ENCODE results near the gene ZFR2.
"Not testable (repeated sequence)": the region's sequence is repeated elsewhere in the genome, so short reads cannot be mapped to it uniquely, and the experiment has no call there.

The ZFR2 gene

DNA sequence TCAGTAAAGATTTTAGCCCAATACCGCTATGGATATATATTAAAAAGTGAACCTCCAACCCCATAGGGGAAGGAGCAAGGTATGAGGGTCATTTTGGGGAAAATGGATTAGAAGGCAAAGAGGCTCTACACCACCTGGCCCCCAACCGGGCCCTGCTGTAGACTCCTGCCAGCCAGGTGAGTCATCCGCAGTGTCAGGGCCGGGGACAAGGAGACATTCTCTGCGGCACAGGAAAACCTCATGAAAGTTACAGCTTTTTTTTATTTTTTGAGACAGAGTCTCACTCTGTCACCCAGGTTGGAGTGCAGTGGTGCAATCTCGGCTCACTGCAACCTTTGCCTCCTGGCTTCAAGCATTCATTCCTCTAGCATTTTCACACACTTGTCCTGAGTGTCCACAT, 32.0 kb downstream of the ZFR2 start:
- DNase-seq = no peak

DNA sequence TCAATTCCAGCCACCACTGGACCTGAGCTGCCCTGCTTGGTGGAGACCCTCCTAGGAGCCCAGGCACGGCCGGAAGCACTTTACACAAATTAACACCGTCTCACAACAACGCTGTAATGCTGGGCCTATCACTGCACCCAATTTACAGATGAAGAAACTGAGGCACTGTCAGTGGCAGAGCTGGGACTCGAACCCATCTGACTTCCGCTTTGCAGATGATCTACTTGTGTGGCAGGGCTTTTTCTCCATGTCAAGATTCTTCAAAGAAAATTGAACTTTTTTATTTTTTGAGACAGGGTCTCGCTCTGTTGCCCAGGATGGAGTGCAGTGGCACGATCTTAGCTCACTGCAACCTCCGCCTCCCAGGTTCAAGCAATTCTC, 33.8 kb downstream of the ZFR2 start:
- DNase-seq = no peak

DNA sequence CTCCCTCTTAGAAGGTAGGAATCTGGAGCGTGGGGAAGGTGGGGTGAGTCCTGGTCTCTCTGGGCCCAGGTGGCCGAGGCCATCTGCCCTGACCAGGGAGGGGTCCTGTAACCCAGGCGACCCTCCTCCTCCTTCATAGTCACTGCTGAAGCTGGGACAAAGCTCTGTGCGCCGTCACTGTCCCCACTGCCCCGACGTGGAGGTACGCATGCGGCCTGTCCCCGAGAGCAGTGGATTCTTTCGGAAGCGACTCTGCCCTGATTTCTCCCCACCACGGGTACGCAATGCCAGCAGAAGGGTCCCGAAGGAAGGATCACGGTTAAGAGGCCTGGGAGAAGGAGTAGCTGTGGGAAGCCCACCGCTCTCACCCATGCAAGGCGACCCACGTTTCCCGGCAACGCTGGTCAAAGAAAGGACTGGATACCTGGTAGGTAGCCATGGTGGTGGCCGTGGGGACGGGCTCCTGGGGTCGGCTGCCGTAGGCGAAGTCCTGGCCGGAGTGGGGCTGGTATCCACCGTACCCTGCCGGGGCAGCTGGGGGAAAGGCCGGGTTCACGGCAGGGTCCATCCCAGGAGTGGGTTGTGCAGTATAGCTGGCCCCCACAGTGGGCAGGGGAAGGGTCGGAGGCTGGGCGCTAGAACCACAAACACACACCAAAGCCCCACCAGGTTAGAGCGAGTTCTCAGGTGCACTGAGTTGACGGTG, 34.3 kb downstream of the ZFR2 start:
- no peak for DNase-seq

- no peak for DNase-seq
Measured at GRCh38 chr19:3833578-3834348, 35.1 kb downstream of the ZFR2 start.

DNA sequence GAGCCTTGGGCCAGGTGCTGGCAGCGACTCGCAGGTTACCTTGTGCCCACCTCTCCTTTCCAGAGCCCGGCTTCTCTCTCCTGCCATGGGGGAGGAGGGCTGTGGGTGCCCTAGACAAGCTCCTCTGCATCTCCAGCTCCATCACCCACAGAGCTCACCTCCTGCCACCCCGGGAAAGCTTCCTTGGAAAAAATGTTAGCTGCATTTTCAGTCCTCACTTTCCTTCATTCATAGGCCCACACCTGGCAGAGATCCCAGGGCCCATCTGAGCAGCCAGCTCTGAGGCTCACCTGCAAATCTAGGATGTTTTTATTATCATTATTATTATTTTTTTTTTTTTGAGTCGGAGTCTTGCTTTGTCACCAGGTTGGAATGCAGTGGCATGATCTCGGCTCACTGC, 36.8 kb downstream of the ZFR2 start:
- no peak for DNase-seq

GRCh38 chr19:3831601-3832000, 37.2 kb downstream of the ZFR2 start:
- no peak for DNase-seq

DNA sequence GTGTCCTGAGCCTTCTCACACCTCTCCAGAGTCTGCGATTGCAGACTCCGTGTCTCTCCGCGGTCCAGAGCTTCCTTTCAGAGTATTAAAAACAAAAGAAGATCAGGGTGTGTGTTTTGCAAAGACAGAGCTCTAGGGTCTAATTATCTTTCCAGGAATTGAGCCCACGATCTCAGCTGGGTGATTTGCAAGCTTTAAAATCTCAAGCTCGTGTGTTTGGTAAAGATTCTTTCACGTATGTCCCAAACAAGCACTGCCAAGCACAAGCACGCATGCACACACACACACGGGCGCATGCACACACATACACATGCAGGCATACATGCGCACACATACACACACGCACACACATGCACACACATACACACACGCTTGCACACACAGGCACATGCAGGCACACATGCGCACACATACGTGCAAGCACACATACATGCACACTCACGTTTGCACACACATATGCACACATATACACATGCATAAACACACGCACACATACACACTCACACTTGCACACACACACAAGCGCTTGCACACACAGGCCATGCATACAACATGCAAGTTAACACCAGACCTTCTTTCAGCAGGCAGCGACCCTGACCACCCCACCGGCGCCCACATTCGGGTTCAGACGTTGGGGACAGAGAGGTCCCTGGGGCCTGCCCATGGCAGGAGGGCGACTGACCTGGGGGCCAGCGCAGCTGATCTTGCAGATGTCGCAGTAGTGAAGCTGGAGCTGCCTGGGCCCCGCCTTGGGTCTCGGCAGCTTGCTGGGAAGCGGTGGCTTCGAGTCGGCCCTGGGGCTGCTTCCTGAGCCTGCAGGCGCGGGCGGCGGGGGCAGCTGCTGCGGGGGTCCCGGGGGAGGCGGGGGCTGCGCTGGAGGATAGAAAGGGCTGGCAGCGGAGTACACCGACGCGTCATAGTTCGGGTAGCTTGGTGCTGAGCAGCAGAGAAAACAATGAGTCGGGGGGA, 37.9 kb downstream of the ZFR2 start:
- no peak for DNase-seq

GRCh38 chr19:3827306-3827705, 41.5 kb downstream of the ZFR2 start:
- DNase-seq = no peak

GRCh38 chr19:3826163-3826562, 42.7 kb downstream of the ZFR2 start:
- no peak for DNase-seq

DNA sequence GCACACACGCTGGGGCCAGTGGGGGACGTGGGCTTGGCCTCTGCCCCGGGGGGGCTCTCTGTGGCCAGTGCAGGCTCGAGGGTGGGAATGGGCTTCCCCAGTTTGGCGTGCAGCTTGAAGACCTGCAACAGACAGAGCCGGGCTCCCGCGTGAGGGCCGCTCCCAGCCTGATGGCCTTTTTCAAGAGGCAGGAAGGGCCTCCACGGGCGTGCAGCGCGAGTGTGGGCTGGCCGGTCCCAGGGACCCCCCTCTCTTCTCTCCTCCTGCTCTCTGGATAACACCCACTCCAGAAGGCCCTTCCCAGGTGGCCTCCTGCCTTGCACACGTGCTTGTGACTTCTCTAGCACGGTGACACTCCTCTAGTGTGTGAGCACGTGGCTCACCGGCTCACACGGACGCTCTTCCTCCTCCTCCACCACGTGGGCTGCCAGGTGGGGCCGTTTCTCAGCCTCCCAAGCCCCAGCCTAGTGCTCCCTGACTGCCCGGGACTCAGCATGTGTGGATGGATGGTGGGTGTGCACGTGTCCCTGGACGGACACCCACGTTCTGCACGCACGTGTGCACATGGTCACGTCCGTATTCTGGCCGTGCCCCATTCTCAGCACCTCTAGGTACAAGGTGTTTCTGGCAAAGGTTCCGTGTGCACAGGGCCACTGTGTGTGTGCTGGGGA, 43.4 kb downstream of the ZFR2 start:
- no peak for DNase-seq

- DNase-seq = no peak
Measured at GRCh38 chr19:3823350-3823713, 45.5 kb downstream of the ZFR2 start.

- no peak for DNase-seq
Measured at GRCh38 chr19:3822683-3823349, 46.0 kb downstream of the ZFR2 start.

- DNase-seq = peak; percentile 71
Measured at GRCh38 chr19:3821857-3822364, 46.9 kb downstream of the ZFR2 start.

- DNase-seq = no peak
Measured at GRCh38 chr19:3821156-3821555, 47.7 kb downstream of the ZFR2 start.

- no peak for DNase-seq
Measured at GRCh38 chr19:3819989-3820388, 48.8 kb downstream of the ZFR2 start.

GRCh38 chr19:3818918-3819317, 49.9 kb downstream of the ZFR2 start:
- no peak for DNase-seq

DNA sequence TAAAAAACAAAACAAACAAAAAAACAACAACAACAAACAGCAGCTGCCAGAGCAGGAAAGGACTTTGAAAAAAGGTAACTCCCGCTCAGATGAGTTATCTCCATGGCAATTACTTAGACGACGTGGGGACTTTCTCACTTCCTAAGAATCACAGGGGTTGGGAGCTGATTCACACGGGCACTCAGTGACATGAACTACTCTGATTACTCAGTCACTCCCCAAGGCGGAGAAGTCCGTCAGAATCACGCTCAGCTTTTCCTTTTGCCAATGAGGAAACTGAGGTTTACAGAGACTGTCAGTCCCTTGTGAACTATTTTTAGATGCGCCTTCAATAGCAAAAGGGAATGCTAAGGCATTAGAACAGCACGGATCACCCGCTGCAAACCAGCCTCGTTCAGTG, 50.4 kb downstream of the ZFR2 start:
- DNase-seq = no peak

GRCh38 chr19:3817761-3818160, 51.1 kb downstream of the ZFR2 start:
- DNase-seq = no peak

DNA sequence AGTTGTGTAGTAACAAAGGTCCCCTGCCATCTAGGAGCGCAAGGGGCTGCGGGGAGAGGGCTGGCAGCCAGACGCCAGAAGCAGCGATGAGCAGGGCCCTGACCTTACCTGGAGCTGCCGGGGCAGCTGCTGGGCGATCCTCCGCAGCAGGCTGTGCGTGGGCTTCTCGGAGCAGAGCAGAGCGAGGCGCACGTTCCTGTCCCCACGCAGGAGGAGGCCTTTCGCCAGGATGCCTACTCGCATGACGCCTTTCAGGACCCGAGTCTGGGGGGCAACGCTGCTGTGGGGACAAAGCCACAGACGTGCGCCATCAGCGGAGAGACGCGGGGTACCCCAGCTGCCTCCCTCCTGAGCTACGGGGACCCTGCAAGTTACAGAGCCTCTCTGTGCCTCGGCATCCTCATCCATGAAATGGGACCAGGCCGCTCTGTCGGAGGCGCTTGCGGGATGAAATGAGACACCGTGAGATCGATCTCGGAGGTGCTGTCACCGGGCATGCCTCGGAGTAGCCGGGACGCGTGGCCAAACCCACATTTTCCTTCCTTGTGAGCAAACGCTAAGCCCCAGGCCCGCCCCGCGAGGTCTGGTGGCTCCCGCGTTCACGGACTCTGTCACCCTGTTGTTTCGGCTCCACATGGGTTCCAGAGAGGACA, 52.1 kb downstream of the ZFR2 start:
- no peak for DNase-seq

DNA sequence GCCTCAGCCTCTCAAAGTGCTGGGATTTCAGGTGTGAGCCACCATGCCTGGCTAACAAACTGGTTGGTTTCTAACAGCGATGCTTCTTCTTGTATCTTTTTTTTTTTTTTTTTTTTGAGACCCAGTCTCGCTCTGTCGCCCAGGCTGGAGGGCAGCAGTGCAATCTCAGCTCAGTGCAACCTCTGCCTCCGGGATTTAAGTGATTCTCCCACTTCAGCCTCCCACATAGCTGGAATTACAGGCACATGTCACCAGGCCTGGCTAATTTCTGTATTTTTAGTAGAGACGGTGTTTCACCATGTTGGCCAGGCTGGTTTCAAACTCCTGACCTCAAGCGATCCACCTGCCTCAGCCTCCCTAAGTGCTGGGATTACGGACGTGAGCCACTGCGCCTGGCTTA, 52.7 kb downstream of the ZFR2 start:
- not testable (repeated sequence) for DNase-seq

DNA sequence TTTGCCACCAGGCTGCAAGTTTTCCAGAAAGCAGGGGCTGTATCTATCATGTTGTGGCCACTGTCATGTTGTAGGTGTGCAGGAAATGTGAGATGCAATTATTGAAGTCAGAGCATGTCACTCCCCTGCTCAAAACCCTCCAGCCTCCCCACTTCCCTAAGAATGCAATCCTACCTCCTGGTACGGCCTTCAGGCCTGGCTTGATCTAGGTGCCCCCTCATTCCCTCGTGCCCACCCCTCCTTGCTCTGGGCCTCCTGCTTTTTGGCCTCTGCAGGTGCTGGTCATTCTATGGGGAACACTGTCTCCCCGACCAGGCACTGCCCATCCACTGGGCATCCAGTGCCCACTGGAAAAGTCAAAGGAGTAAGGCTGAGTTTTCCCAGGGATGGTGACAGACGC, 54.2 kb downstream of the ZFR2 start:
- DNase-seq = no peak

All from femur (tissue), 1 donor.